ENCODE data around the gene MYEOV.

Gene MYEOV

DNA sequence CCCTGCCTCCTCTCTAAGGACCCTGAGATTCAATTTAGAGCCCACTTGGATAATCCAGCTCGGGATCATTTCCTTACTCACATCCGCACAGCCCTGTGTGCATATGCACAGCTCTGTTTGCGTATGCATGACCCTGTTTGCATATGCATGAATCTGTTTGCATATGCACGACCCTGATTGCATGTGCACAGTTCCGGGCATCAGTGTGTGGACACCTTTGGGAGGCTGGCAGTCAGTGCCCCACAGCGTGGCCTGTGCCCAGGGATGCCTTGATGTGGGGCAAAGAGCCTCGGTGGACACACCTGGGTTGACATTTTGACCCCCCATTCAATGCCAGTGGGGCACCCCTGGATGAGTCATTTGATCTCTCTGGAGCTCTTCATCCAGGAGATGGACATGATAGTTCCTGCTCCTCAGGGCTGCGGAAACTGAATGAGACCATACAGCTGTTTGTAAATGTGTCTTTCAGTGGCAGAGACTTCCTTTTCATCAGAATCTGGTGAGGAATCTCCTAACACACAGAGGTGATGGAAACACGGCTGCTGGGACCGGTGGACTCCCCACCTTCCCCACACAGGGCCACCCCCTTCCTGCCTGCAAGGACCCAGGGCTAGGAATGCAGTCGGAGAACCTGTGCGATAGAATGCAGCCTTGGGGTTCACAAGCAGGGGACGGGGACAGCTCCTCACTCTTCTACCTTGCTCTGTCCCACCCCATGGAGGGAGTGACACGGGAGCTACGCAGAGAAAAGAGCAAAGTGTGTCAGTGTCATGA is 41.2 kb downstream of the MYEOV start:
- no peak overlapping the region for H3K4me3 ChIP-seq (ENCODE audit: low read length)
- TF ChIP-seq, protein P1, sequence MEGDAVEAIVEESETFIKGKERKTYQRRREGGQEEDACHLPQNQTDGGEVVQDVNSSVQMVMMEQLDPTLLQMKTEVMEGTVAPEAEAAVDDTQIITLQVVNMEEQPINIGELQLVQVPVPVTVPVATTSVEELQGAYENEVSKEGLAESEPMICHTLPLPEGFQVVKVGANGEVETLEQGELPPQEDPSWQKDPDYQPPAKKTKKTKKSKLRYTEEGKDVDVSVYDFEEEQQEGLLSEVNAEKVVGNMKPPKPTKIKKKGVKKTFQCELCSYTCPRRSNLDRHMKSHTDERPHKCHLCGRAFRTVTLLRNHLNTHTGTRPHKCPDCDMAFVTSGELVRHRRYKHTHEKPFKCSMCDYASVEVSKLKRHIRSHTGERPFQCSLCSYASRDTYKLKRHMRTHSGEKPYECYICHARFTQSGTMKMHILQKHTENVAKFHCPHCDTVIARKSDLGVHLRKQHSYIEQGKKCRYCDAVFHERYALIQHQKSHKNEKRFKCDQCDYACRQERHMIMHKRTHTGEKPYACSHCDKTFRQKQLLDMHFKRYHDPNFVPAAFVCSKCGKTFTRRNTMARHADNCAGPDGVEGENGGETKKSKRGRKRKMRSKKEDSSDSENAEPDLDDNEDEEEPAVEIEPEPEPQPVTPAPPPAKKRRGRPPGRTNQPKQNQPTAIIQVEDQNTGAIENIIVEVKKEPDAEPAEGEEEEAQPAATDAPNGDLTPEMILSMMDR (conservative IDR thresholded peaks at IDR 0.05; ENCODE audit: low read length) = no peak
- DNase-seq (ENCODE audit: low read depth) = no peak

DNA sequence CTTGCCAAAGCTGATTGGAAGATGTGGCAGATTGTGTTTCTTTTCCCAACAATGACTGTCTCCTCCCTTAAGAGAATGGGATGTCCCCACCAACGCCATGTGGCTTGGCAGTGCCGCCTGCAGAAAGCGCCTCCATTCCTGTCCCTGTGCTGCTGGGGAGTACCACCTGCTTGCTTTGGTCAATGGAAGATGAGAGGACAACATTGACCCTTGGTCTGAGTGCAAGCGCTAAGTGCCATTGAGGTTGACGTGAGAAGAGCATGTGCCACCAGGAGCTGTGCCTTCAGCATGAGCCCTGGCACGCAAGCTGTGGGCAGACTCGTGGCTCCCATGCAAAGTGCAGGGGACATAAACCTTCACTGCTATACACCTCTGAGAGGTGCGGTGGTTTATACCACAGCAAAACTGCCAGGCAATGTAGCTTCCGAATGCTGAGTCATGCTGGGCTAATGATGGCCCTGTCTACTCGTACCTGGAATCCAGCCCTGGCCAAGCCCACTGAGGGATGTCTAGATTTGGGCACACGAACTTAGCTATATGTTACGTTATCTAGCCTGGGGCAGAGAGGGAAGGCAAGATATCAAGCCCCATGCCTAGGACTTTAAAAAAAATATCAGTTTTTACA is 41.9 kb downstream of the MYEOV start:
- no peak for DNase-seq (ENCODE audit: low read depth)
- H3K4me3 ChIP-seq (ENCODE audit: low read length) = no peak overlapping the region
- TF ChIP-seq, protein P1 (conservative IDR thresholded peaks at IDR 0.05; ENCODE audit: low read length) = no peak

DNA sequence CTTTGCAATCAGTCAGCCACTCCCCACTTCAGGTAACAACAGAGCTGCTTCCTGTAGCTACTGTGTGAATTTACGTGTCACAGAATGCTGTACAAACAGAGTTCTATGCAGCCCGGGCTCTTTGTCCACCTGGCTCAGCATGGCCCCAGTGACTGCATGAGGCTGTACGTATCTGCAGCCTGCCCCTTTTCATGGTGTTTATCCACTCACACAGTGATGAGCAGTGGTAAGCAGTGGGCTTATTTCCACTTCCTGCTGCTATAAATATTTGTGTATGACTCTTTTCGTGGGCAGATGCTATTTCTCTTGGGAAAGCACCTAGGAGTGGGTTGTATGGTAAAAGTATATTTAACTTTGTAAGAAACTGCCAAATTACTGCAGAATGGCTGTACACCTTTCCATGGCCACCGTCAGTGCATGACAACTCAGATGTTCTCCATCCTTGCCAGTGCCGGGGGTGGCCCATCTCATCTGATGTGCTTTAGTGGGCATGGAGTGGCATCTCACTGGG is 43.3 kb downstream of the MYEOV start:
- TF ChIP-seq, protein P1 (conservative IDR thresholded peaks at IDR 0.05; ENCODE audit: low read length) = no peak
- DNase-seq (ENCODE audit: low read depth) = peak; percentile 33
- no peak overlapping the region for H3K4me3 ChIP-seq (ENCODE audit: low read length)

DNA sequence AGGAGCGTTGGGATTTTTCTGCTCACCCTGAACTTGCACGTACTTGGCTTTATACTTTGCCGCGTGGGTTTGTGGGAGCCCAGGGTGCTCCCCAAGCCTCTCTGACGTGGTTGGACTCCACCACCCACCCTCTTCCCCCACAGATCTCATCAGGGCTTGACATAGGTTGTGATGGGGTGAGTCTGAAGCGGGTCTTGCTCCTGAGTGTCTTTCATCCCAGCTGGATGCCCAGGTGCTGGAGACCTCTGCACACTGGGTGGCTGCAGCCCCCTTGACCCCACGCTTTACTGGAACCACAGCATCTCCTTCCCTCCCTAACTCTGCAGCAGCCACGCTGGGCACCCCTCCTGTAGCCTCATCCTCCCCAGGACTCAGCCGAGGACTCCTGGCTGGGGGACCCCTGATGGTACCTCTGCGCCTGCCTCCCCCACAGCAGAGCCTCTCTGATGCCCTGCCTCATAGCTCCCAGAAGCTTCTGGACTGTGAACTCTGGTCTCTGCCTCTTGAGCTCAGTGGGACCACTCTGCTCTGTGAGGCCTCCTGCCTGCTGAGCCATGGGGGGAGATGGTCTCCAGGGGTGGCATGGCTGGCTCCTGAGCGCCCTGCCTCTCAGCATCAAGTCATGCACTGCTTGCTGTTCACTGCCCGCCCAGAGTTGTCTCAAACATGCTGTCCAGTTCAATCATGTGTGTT is 45.2 kb downstream of the MYEOV start:
- TF ChIP-seq, protein P1 (conservative IDR thresholded peaks at IDR 0.05; ENCODE audit: low read length) = no peak
- no peak overlapping the region for H3K4me3 ChIP-seq (ENCODE audit: low read length)
- no peak for DNase-seq (ENCODE audit: low read depth)

DNA sequence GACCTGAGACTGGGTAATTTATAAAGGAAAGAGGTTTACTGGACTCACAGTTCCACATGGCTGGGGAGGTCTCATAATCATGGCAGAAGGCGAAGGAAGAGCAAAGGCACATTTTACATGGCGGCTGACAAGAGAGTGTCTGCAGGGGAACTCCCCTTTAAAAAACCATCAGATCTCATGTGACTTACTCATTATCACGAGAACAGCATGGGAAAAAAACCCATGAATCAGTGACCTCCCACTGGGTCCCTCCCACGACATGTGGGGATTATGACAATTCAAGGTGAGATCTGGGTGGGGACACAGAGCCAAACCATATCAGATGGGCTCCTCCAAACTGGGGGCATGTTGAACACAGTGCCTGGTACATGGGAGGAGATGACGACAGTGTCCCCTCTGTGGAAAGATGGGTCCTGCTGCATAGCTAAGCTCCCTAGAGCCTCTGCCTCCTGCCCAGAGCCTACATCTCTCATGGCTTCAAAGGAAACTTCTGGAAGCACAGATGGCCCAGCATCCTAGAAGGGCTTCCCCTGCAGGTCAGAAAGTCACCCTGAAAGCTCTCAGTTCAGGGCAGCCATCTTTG is 46.1 kb downstream of the MYEOV start:
- H3K4me3 ChIP-seq (ENCODE audit: low read length) = no peak overlapping the region
- TF ChIP-seq, protein P1 (conservative IDR thresholded peaks at IDR 0.05; ENCODE audit: low read length) = no peak
- no peak for DNase-seq (ENCODE audit: low read depth)

DNA sequence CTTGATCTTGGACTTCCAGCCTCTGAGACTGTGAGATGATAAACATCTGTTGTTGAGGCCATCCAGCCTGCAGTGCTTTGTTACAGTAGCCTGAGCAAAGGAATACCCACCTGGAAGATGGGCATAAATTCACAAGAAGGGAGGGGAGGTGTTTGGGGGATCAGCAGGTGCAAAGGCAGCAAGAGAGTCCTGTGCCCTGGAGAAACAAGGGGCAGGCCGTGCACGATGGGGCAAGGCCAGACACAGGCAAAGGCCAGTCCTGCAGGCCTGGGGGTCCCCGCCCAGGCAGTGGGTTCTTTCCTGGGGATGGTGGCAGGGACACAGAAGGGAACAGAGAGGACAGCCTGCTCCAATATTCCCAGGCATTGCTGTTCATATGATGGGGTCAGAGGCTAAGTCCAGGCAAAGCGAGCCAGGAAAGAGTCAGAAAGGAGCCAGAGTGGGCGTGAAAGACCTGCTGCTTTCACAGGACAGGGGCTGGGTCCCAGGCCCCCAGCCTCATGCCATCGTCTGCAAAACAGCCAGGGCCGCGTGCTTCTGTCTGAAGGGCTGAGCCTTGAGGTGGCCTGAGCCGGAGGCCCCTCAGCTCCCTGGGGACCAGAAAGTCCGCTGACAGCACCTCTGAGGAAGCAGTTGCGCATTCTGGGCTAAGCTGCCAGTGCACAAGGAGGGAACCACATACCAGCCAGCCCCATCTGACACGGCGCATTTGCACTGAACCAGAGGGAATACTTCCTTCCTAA is 48.8 kb downstream of the MYEOV start:
- TF ChIP-seq, protein P1 (conservative IDR thresholded peaks at IDR 0.05; ENCODE audit: low read length) = no peak
- DNase-seq (ENCODE audit: low read depth) = no peak
- H3K4me3 ChIP-seq (ENCODE audit: low read length) = no peak overlapping the region
